Measurements from ENCODE around the gene OSBP. TPM values are rescaled to one million over a fixed set of nuclear protein-coding genes. Genes with fewer than 3 reads are reported as not detected.

The OSBP gene
- total and polyA plus RNA-seq, 4 donors = 16.5 to 92.5 (median 36.5) TPM

- peak; percentile 81 to 90 for TF ChIP-seq RXRA (IDR thresholded peaks at IDR 0.05)
- TF ChIP-seq JUND (IDR thresholded peaks at IDR 0.05) = peak; percentile 99
- peak; percentile 94 for TF ChIP-seq FOXA1 (IDR thresholded peaks at IDR 0.05)
- peak; percentile 88 for TF ChIP-seq YY1 (IDR thresholded peaks at IDR 0.05)
- peak; percentile 83 for TF ChIP-seq ZBTB33 (IDR thresholded peaks at IDR 0.05)
- peak; percentile 94 for TF ChIP-seq FOXA2 (IDR thresholded peaks at IDR 0.05)
- peak; percentile 91 for TF ChIP-seq SP1 (IDR thresholded peaks at IDR 0.05)
- peak; percentile 14 for TF ChIP-seq TAF1 (conservative IDR thresholded peaks at IDR 0.05)
- TF ChIP-seq EGR1 (IDR thresholded peaks at IDR 0.05; ENCODE audit: low read depth in 2 of 2) = peak in 1 of 2 donors; percentile 89
- TF ChIP-seq ATF3 (IDR thresholded peaks at IDR 0.05) = peak; percentile 94
Measured at GRCh38 chr11:59601788-59602187, 13.8 kb downstream of the OSBP start (continued).

- TF ChIP-seq TAF1 (conservative IDR thresholded peaks at IDR 0.05) = no peak
- no peak for TF ChIP-seq JUND (IDR thresholded peaks at IDR 0.05)
- no peak for TF ChIP-seq HNF4G (IDR thresholded peaks at IDR 0.05)
- TF ChIP-seq HNF4A (conservative IDR thresholded peaks at IDR 0.05) = no peak
- no peak for TF ChIP-seq MAX (IDR thresholded peaks at IDR 0.05)
- no peak for TF ChIP-seq RXRA (IDR thresholded peaks at IDR 0.05)
- no peak for TF ChIP-seq RAD21 (IDR thresholded peaks at IDR 0.05)
- no peak for TF ChIP-seq YY1 (IDR thresholded peaks at IDR 0.05)
- no peak for TF ChIP-seq NR2F2 (IDR thresholded peaks at IDR 0.05)
- no peak for TF ChIP-seq FOXA1 (IDR thresholded peaks at IDR 0.05)
- TF ChIP-seq SP1 (IDR thresholded peaks at IDR 0.05) = no peak
- no peak for TF ChIP-seq FOXA2 (IDR thresholded peaks at IDR 0.05)
- no peak for TF ChIP-seq ZBTB33 (IDR thresholded peaks at IDR 0.05)
- TF ChIP-seq GABPA (IDR thresholded peaks at IDR 0.05 in 1 of 2, conservative IDR thresholded peaks at IDR 0.05 in 1 of 2) = no peak
- no peak for TF ChIP-seq ATF3 (IDR thresholded peaks at IDR 0.05)
- TF ChIP-seq CTCF (IDR thresholded peaks at IDR 0.05; ENCODE audit: low read depth, low read length, missing input control) = no peak
- no peak for TF ChIP-seq REST (IDR thresholded peaks at IDR 0.05)
- Histone ChIP-seq H3K27ac (ENCODE audit: low read depth in 1 of 2, low read length in 2 of 2) (no peak overlapping the region), H3K27me3 (ENCODE audit: control insufficient read depth in 4 of 4, insufficient read depth in 4 of 4, low read length in 3 of 4) (no peaks in the 10 kb centered on the region), H3K4me3 (ENCODE audit: low read depth in 1 of 3, low read length in 3 of 3) (no peak overlapping the region), H3K4me1 (ENCODE audit: control insufficient read depth in 4 of 4, insufficient read depth in 4 of 4, low read length in 3 of 4) (peaks cover 3 to 22% (median 16%) of the 10 kb centered on the region in 4 donors), H3K36me3 (ENCODE audit: control insufficient read depth in 4 of 4, insufficient read depth in 3 of 4, low read depth in 1 of 4, low read length in 3 of 4) (peaks cover 8 to 52% (median 48%) of the 10 kb centered on the region in 4 donors), H3K9ac (ENCODE audit: low read depth in 1 of 2, low read length in 2 of 2) (no peak overlapping the region), H3K9me3 (ENCODE audit: control insufficient read depth in 4 of 4, low read length in 3 of 4) (no peaks in the 10 kb centered on the region)
- DNase-seq (ENCODE audit: low spot score) = no peak
- 85% methylated on average over 4 of the region's 4 CpGs for WGBS
Measured at GRCh38 chr11:59600636-59601035, 14.9 kb downstream of the OSBP start.
